ENCODE measurements around the gene BABAM1.
"Not testable (repeated sequence)": the region's sequence is repeated elsewhere in the genome, so short reads cannot be mapped to it uniquely, and the experiment has no call there.

The BABAM1 gene

GRCh38 chr19:17268754-17269153, 1.5 kb downstream of the BABAM1 start:
- no peak for DNase-seq (ENCODE audit: low read depth in 2 of 2)

GRCh38 chr19:17274892-17275291, 7.6 kb downstream of the BABAM1 start:
- DNase-seq (ENCODE audit: low read depth in 2 of 2) = not testable (repeated sequence)

DNA sequence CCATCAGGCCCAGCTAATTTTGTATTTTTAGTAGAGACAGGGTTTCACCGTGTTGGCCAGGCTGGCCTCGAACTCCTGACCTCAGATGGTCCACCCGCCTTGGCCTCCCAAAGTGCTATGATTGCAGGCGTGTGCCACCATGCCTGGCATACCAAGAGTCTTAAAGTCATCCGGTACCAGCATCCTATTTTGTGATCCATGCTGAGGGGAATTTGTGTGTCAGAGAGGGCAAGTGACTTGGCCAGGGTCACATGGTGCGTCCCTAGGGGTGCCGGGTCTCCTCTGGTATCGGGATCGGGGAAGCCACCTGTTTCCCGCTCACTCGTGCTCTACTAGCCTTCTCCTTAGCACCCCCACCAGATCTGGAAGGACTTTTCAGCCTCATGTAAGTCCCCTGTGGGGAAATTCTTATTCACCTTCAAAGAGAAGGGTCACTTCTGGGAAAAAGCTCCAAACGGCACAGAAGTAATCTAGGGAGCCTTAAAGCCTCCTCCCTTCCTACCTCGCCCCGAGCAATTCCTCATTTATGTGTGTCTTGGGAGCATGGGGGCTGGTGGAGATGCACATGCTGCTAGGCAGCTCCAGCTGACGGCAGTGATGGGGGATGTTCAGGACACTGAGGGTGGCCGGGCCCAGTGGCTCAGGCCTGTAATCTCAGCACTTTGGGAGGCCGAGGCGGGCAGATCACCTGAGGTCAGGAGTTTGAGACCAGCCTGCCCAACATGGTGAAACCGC, 8.4 kb downstream of the BABAM1 start:
- DNase-seq (ENCODE audit: low read depth in 2 of 2) = no peak

- no peak for DNase-seq (ENCODE audit: low read depth in 2 of 2)
Measured at GRCh38 chr19:17279436-17279835, 12.2 kb downstream of the BABAM1 start.

DNA sequence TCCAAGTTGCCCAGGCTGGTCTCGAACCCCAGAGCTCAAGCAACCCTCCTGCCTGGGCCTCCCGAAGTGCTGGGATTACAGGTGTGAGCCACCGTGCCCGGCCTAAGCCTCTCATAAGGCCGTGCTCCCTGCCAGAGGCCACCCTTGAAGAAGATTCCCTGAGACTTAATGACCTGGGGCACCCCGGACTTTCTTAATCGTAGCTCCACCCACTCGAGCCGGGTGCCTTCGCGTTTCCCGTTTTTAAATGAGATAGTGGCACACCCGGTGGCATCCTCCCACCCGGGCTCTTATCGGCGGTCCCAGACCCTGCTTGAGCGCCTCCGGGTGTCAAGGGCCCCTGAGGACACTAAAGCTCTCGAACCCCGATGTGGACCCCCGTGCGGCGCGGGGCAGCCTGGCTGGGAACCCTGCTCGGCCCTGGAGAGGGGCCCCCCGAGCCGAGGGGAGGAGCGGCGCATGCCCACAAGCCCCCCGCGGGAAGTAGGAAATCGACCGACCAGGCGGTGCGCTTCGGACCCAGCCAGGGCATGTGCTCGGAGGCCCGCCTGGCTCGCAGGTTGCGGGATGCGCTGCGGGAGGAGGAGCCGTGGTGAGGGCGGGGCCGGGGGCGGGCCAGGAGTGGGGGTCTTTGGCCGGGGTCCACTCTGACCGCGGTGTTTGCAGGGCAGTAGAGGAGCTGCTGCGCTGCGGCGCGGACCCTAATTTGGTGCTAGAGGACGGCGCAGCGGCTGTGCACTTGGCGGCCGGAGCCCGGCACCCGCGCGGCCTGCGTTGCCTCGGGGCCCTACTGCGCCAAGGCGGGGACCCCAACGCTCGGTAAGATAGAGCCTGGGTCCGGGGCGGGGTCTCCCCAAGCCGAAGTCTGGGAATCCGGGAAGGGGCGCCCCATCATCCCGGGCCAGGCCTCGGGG, 14.4 kb downstream of the BABAM1 start, which contains the start of gene ANKLE1:
ANKLE1 (plus strand) TSS at position 511 of the 914 bp plus-strand sequence; CDS start at position 531, 20 bp downstream.
- DNase-seq (ENCODE audit: low read depth in 2 of 2) = peak in 1 of 2 donors; percentile 50

DNA sequence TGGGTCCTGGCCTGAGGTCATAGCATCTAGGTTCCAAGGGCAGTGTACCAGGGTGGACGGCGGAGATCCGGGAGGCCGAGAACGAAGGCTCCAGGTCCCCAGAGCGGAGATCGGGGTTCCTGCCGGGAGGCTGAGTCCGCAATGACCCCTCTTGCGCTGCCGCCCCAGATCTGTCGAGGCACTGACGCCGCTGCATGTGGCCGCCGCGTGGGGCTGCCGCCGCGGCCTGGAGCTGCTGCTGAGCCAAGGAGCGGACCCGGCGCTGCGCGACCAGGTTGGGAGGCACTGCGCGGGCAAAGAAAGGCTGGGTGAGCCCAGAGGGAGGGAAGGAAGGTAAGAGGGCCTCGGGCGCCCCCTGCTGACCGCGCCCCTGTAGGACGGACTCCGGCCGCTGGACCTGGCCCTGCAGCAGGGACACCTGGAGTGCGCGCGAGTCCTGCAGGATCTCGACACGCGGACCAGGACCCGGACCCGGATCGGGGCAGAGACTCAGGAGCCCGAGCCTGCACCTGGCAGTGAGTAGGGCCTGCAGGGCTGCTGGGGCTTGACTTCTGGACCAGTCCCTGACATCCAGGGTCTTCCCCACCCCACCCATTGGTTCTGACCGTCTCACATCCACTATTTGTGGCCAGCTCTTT, 15.4 kb downstream of the BABAM1 start:
- DNase-seq (ENCODE audit: low read depth in 2 of 2) = peak; percentile 71 to 76

GRCh38 chr19:17283504-17283996, 16.3 kb downstream of the BABAM1 start:
- DNase-seq (ENCODE audit: low read depth in 2 of 2) = no peak

GRCh38 chr19:17285415-17286135, 18.3 kb downstream of the BABAM1 start:
- DNase-seq (ENCODE audit: low read depth in 2 of 2) = no peak

GRCh38 chr19:17286263-17286662, 19.0 kb downstream of the BABAM1 start:
- DNase-seq (ENCODE audit: low read depth in 2 of 2) = no peak

- DNase-seq (ENCODE audit: low read depth in 2 of 2) = no peak
Measured at GRCh38 chr19:17286752-17287151, 19.5 kb downstream of the BABAM1 start.

DNA sequence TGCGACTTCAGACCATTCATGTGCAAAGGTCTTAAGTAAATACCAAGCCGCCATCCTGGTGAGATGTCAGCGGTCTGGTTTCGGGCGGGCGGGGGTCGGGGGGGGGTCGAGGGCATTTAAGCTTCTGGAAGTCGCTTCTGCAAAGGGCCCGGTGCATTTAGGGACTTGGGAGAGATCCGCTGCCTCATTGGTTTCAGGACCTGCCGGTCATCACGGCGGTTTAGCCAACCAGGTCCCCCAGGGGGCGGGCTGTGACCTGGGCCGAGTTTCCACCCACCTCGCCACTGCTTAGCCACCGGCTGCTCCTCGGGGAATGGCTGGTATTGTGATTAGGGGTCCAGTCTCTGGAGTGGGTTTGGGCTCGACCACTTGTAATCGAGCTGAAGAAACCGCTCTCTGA, 22.2 kb downstream of the BABAM1 start:
- peak in 1 of 2 donors; percentile 35 for DNase-seq (ENCODE audit: low read depth in 2 of 2)

DNA sequence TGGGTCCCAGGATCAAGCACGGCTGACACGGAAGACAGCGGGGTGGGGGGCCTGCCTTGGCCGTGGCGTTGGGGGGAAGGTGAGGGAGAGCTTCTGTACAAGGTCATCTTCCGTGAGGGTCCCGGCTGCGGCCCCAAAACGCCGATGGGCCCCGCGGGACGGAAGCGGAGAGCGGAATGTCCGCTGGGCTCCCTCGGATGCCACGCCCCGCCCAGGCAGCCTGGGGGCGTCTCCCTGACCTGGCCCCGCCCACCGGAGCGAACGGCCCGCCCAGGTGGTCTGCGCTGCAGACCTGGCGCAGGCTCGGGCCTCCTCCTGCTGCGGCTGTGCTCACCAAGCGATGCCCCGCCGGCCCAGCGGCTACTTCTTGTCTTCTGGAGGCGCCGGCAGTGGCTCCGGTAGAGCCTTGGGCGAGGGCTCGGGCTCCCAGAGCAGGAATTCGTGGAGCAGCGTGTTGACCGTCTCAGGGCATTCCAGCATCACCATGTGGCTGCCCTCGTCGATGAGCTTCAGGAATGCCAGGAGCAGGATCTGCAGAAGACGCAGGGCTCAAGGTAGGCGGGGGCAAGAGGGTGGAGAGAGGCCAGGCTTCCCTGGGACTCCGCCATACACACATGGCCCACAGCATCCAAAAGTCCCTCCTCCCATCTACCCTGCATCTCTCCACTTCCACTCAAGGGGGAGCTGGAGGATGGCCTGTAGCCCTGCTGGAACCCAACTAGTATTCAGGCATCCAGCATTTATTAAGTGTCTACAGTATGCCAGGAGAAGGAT, 25.2 kb downstream of the BABAM1 start:
- peak; percentile 72 to 82 for DNase-seq (ENCODE audit: low read depth in 2 of 2)

- no peak for DNase-seq (ENCODE audit: low read depth in 2 of 2)
Measured at GRCh38 chr19:17293605-17294004, 26.4 kb downstream of the BABAM1 start.

DNA sequence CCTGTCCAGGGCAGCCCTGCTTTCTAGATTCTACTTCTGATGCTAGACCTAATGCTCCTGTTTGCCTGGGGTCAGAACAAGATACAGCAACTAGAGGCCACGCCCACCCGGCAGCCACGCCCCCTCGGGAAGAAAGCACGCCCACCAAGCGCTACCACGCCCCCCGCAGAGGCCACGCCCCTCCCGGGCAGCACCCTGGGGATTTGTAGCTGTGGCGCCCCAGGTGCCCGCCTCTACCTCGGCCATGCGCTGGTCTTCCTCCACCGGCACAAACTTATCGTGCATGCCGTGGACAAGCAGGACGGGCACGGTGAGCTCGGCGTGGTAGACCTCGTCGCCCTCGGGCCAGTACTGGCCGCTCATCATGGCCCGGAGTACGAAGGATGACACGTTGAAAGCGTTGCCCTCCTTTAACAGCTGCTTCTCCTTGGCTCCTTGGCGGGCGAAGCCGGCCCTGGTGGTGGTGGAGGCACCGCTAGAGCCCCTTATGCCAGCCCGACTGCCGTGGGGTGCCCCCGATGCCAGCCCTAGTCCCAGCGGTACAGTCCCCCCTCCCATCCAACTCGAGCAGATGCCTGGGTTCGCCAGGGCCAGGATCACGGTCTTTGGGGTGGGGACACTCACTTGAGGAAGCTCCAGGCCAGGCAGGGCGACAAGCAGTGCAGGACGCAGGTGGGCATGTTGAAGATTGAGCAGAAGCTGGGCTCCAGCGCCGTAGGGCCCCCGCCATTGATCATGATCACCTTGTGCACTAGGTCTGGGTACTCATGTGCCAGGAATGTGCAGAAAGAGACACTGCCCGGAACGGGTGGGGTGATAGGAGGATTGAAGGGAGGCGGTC, 27.0 kb downstream of the BABAM1 start:
- DNase-seq (ENCODE audit: low read depth in 2 of 2) = peak; percentile 26 to 47

- DNase-seq (ENCODE audit: low read depth in 2 of 2) = not testable (repeated sequence)
Measured at GRCh38 chr19:17295551-17295950, 28.3 kb downstream of the BABAM1 start.

GRCh38 chr19:17296273-17296672, 29.0 kb downstream of the BABAM1 start:
- DNase-seq (ENCODE audit: low read depth in 2 of 2) = no peak

DNA sequence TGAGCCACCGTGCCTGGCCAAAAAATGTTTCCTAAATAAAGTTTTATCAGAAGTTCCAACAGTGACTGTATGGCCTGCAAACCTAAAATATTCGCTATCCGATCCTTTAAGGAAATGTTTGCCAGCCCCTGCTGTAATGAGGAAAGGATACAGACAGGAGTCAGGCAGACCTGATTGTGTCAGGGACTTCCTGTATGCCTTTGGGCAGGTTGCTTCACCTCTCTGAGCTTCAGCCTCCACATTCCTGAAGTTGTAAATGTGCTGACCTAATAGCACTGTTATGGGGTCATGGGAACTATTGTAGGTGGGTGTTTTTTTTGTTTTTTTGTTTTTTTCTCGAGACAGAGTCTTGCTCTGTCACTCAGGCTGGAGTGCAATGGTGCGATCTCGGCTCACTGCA, 29.7 kb downstream of the BABAM1 start:
- DNase-seq (ENCODE audit: low read depth in 2 of 2) = no peak

GRCh38 chr19:17300992-17301619, 33.9 kb downstream of the BABAM1 start:
- DNase-seq (ENCODE audit: low read depth in 2 of 2) = no peak
